IMR-90 (cell line): Measurements from ENCODE around the gene GRID1. TPM values are rescaled to one million over a fixed set of nuclear protein-coding genes. Genes with fewer than 3 reads are reported as not detected.

ENCODE experiments used
- ATAC-seq: fragments of 200-7000 bp; cut with Tn5 transposase; 2 replicates; pipeline ENCODE4 v1.9.1; 2020; ENCODE audit warnings: low read depth, mild to moderate bottlenecking, moderate library complexity
- BruUV-seq: library from RNA; stranded (reverse); fragments of 400-500 nt; replicated peaks from 2 replicates; lab custom pipeline; 2021; lab: Mats Ljungman, UMichigan
- CTCF ChIA-PET: fragments of 300-600 bp; formaldehyde crosslinking; extraction: SDS; loops from one replicate; lab custom pipeline; 2021; ENCODE audit warnings: antibody characterized with exemption; lab: Yijun Ruan, JAX
- POLR2A ChIA-PET: fragments of 300-600 bp; sonication (Branson Sonifier 250); formaldehyde crosslinking; loops from one replicate; lab custom pipeline; 2022; ENCODE audit warnings: antibody characterized with exemption; ENCODE audit not compliant: unreplicated experiment; lab: Charles Lee
- DNase-seq: peaks from one replicate; pipeline ENCODE4 v3.0.0; 2013
- H2AFZ ChIP-seq: replicated peaks from 2 replicates; pipeline ENCODE3; 2013; ENCODE audit warnings: low read length, mild to moderate bottlenecking; ENCODE audit not compliant: poor library complexity
- H2AK5ac ChIP-seq: 2 replicates; pipeline ENCODE4 v1.6.1; 2013; ENCODE audit warnings: low read depth, low read length, inconsistent platforms
- H2AK9ac ChIP-seq: replicated peaks from 2 replicates; pipeline ENCODE3; 2013; ENCODE audit warnings: mild to moderate bottlenecking, low read depth, low read length, moderate library complexity; ENCODE audit not compliant: poor library complexity
- H2BK120ac ChIP-seq: 2 replicates; pipeline ENCODE4 v1.6.1; 2013; ENCODE audit warnings: low read depth, low read length, inconsistent platforms
- H2BK15ac ChIP-seq: 3 replicates; pipeline ENCODE4 v1.6.1; 2013; ENCODE audit warnings: low read depth, low read length, inconsistent platforms
- H2BK20ac ChIP-seq: 2 replicates; pipeline ENCODE4 v1.6.1; 2013; ENCODE audit warnings: low read depth, mild to moderate bottlenecking, inconsistent platforms, low read length, moderate library complexity
- H2BK5ac ChIP-seq: 2 replicates; pipeline ENCODE4 v1.6.1; 2013; ENCODE audit warnings: mild to moderate bottlenecking, low read depth, low read length, inconsistent platforms; ENCODE audit not compliant: poor library complexity, severe bottlenecking
- H3K14ac ChIP-seq: replicated peaks from 2 replicates; pipeline ENCODE4 v1.6.1; 2013; ENCODE audit warnings: low read depth, low read length, inconsistent platforms
- H3K18ac ChIP-seq: 2 replicates; pipeline ENCODE4 v1.6.1; 2013; ENCODE audit warnings: low read depth, low read length, control low read depth
- H3K23ac ChIP-seq: 2 replicates; pipeline ENCODE4 v1.6.1; 2013; ENCODE audit warnings: low read depth, low read length, inconsistent platforms
- H3K27ac ChIP-seq: 2 replicates; pipeline ENCODE4 v1.5.1; 2013; ENCODE audit warnings: mild to moderate bottlenecking, control low read depth, low read length; ENCODE audit not compliant: insufficient read depth
- H3K27me3 ChIP-seq: 2 replicates; pipeline ENCODE4 v1.6.1; 2013; ENCODE audit warnings: low read length; ENCODE audit not compliant: control insufficient read depth, insufficient read depth
- H3K36me3 ChIP-seq: 2 replicates; pipeline ENCODE4 v1.6.1; 2013; ENCODE audit warnings: low read length, mixed read lengths; ENCODE audit not compliant: control insufficient read depth, insufficient read depth
- H3K4ac ChIP-seq: 2 replicates; pipeline ENCODE4 v1.6.1; 2013; ENCODE audit warnings: low read depth, low read length, inconsistent platforms
- H3K4me1 ChIP-seq: 2 replicates; pipeline ENCODE4 v1.6.1; 2013; ENCODE audit warnings: low read length, mixed read lengths; ENCODE audit not compliant: control insufficient read depth, insufficient read depth
- H3K4me2 ChIP-seq: 2 replicates; pipeline ENCODE4 v1.6.1; 2013; ENCODE audit warnings: low read depth, mild to moderate bottlenecking, control low read depth, low read length, moderate library complexity
- H3K4me3 ChIP-seq: 2 replicates; pipeline ENCODE4 v1.5.1; 2013; ENCODE audit warnings: low read depth, mild to moderate bottlenecking, control low read depth, low read length, moderate library complexity; ENCODE audit not compliant: insufficient read depth
- H3K56ac ChIP-seq: 2 replicates; pipeline ENCODE4 v1.6.1; 2013; ENCODE audit warnings: low read length, inconsistent platforms; ENCODE audit not compliant: insufficient read depth; ENCODE audit errors: extremely low read depth
- H3K79me1 ChIP-seq, 2 experiments: 2 replicates each; pipeline ENCODE4 v1.6.1; 2013; ENCODE audit warnings: low read length in 2 of 2, inconsistent platforms in 1 of 2, low read depth in 1 of 2
- H3K9ac ChIP-seq: 2 replicates; pipeline ENCODE4 v1.6.1; 2013; ENCODE audit warnings: low read depth, low read length, control low read depth
- H3K9me1 ChIP-seq: 2 replicates; pipeline ENCODE4 v1.6.1; 2013; ENCODE audit warnings: low read length, inconsistent platforms; ENCODE audit not compliant: insufficient read depth
- H3K9me3 ChIP-seq: 2 replicates; pipeline ENCODE4 v1.6.1; 2013; ENCODE audit warnings: low read length; ENCODE audit not compliant: control insufficient read depth, insufficient read depth
- H4K20me1 ChIP-seq: 2 replicates; pipeline ENCODE4 v1.6.1; 2013; ENCODE audit warnings: low read length, inconsistent platforms; ENCODE audit not compliant: insufficient read depth
- H4K5ac ChIP-seq: 2 replicates; pipeline ENCODE4 v1.6.1; 2013; ENCODE audit warnings: mild to moderate bottlenecking, low read depth, low read length, control low read depth
- H4K8ac ChIP-seq, 2 experiments: 2 replicates each; pipeline ENCODE4 v1.6.1; 2013; ENCODE audit warnings: low read depth in 2 of 2, low read length in 2 of 2, control low read depth in 1 of 2, inconsistent platforms in 1 of 2
- H4K91ac ChIP-seq: 2 replicates; pipeline ENCODE4 v1.6.1; 2013; ENCODE audit warnings: low read depth, low read length, inconsistent platforms; ENCODE audit not compliant: insufficient read depth
- CHD1 ChIP-seq: IDR thresholded peaks from 2 replicates; pipeline ENCODE4 v1.6.1; 2012; ENCODE audit warnings: low read depth, low read length, improper control_type of control experiment
- NFE2L2 ChIP-seq: fragments of 150-350 bp; IDR thresholded peaks from 2 replicates; pipeline ENCODE4 v1.6.1; 2016; ENCODE audit warnings: low read depth, mild to moderate bottlenecking, low read length
- POLR2A ChIP-seq: IDR thresholded peaks from 2 replicates; pipeline ENCODE4 v1.6.1; 2012; ENCODE audit warnings: mild to moderate bottlenecking, low read depth, low read length
- RAD21 ChIP-seq: IDR thresholded peaks from 2 replicates; pipeline ENCODE4 v1.6.1; 2012; ENCODE audit warnings: low read length, improper control_type of control experiment
- USF2 ChIP-seq: fragments of 150-350 bp; IDR thresholded peaks from 2 replicates; pipeline ENCODE4 v1.6.1; 2017; ENCODE audit warnings: mild to moderate bottlenecking, antibody characterized with exemption, low read length, low read depth
- WGBS, 2 experiments: methylation state at CpG; one replicate each; pipeline versions ENCODE4 v1.1.5 to v1.1.7; 2013; ENCODE audit warnings: missing lambda C conversion rate in 2 of 2; ENCODE audit not compliant: insufficient read length in 1 of 2; ENCODE audit errors: extremely low coverage in 2 of 2; 5-methylcytosine and 5-hydroxymethylcytosine counted together
- dilution Hi-C: fragments of 300-500 bp; cut with HindIII; formaldehyde crosslinking; loops from one replicate; pipeline ENCODE4 v1.14.3; 2018; ENCODE audit warnings: low sequenced_read_pairs; ENCODE audit not compliant: unreplicated experiment
- in situ Hi-C: fragments of 300-500 bp; cut with MboI; formaldehyde crosslinking; loops from 3 replicates; pipeline ENCODE4 v1.14.3; 2019; ENCODE audit warnings: low sequenced_read_pairs, inconsistent platforms, mixed read lengths
- intact Hi-C: fragments of 100-400 bp; cut with micrococcal nuclease; formaldehyde crosslinking; loops from 2 replicates; pipeline ENCODE4 v1.10.0; 2022
- polyA plus RNA-seq, 3 experiments: library from polyadenylated mRNA; depleted of rRNA; stranded (reverse); fragments of >200 nt; gene quantifications; 2 replicates each; pipeline ENCODE4 v1.2.3, GENCODE V29; 2012; ENCODE audit warnings: low replicate concordance in 1 of 3
- total RNA-seq: library from RNA; depleted of rRNA; stranded (reverse); fragments of >200 nt; gene quantifications from 2 replicates; pipeline ENCODE4 v1.2.3, GENCODE V29; 2012

The GRID1 gene
- total and polyA plus RNA-seq, 2 of the 4 experiments (the other 2 are of a cell fraction), result not detected

GRCh38 chr10:86075512-86075911, 291.1 kb downstream of the GRID1 start:
- H3K79me1 ChIP-seq, result no peaks in the 10 kb centered on the region
- no TSS peak for BruUV-seq
- H2AK9ac ChIP-seq, result no peak overlapping the region
- H3K4ac ChIP-seq, result no peak overlapping the region
- no peaks in the 10 kb centered on the region for H3K9me1 ChIP-seq
- H3K18ac ChIP-seq, result no peak overlapping the region
- H2BK15ac ChIP-seq, result no peak overlapping the region
- no CpG with 5 or more reads among the region's 3 CpGs for WGBS, 2 experiments
- no peak overlapping the region for H3K4me2 ChIP-seq
- peaks cover 2% of the 10 kb centered on the region; the same call in 1 of the 2 replicates for H3K9me3 ChIP-seq
- intact Hi-C loops, result no loop called here
- H4K91ac ChIP-seq, result no peak overlapping the region
- ATAC-seq, result no peak
- ChIA-PET POLR2A (no interaction called here), CTCF (no interaction called here)
- TF ChIP-seq CHD1 (no peak), NFE2L2 (no peak), RAD21 (no peak), POLR2A (no peak), USF2 (no peak)
- in situ Hi-C loops, result no loop called here
- dilution Hi-C loops, result no loop called here
- no peak overlapping the region for H3K14ac ChIP-seq
- peak overlapping the region; percentile 51 for H2AFZ ChIP-seq
- no peak overlapping the region for H3K23ac ChIP-seq
- no peak overlapping the region for H3K27ac ChIP-seq
- H4K8ac ChIP-seq, result no peak overlapping the region
- no peaks in the 10 kb centered on the region for H4K20me1 ChIP-seq
- H3K36me3 ChIP-seq, result no peaks in the 10 kb centered on the region
- H4K5ac ChIP-seq, result no peak overlapping the region
- H2BK120ac ChIP-seq, result no peak overlapping the region
- H2BK5ac ChIP-seq, result no peak overlapping the region
- no peak overlapping the region for H3K56ac ChIP-seq
- no peaks in the 10 kb centered on the region for H3K4me1 ChIP-seq
- H3K27me3 ChIP-seq, result no peaks in the 10 kb centered on the region
- no peak overlapping the region for H3K9ac ChIP-seq
- H2BK20ac ChIP-seq, result no peak overlapping the region
- no peak overlapping the region for H2AK5ac ChIP-seq
- DNase-seq, result no peak
- H3K4me3 ChIP-seq, result no peak overlapping the region
